Articular chondrocyte of knee joint (primary cell): ENCODE measurements around the gene MICALL2. TPM values are rescaled to one million over a fixed set of nuclear protein-coding genes. Genes with fewer than 3 reads are reported as not detected.

Experiments
- total RNA-seq: library from RNA; depleted of rRNA; stranded (reverse); fragments of >200 nt; gene quantifications from 2 replicates; pipeline ENCODE4 v1.2.3, GENCODE V29; 2012

The MICALL2 gene
- total RNA-seq: 16.2 and 23.3 TPM in 2 replicates

DNA sequence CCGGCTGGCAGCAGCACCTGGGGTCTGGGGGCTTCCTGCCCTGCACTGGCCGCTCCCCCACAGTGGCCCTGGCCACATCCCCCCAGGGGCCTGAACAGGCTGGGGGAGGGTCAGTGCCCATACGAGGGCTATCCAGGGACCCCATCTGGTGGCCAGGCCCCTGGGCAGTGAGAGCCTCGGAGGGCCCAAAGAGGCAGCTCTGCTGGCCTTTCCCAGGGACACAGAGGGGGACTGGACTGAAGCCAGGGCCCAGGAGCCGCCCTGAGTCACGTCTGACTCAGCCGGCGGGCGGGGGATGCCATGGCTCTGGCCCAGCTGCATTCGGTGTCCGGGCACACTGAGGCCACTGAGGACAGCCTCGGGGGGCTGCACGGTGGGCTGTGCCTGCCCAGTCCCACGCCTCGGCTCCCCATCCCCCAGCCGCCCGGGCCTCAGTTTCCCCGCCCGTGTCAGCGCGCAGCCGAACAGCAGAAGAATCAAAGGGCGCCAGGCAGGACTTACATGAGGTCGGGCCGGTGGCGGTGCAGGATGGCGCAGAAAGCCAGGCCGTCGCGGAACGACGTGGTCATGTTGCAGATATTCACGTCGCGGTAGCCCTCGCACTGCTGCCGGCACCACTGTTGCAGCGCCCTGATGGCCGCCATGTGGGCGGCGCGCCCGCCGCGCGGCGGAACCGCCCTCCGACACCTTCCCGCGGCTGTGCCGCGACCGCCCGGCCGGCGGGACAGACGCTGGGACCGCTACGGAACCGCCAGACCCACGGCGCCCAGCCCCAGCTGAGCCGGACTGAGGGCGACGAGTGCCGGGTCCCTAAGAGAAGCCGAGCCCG, at the start of gene MICALL2:
Gene MICALL2 (minus strand): TSS at position 788 of the 829 bp plus-strand sequence. CDS start 144 bp downstream, at position 644.

DNA sequence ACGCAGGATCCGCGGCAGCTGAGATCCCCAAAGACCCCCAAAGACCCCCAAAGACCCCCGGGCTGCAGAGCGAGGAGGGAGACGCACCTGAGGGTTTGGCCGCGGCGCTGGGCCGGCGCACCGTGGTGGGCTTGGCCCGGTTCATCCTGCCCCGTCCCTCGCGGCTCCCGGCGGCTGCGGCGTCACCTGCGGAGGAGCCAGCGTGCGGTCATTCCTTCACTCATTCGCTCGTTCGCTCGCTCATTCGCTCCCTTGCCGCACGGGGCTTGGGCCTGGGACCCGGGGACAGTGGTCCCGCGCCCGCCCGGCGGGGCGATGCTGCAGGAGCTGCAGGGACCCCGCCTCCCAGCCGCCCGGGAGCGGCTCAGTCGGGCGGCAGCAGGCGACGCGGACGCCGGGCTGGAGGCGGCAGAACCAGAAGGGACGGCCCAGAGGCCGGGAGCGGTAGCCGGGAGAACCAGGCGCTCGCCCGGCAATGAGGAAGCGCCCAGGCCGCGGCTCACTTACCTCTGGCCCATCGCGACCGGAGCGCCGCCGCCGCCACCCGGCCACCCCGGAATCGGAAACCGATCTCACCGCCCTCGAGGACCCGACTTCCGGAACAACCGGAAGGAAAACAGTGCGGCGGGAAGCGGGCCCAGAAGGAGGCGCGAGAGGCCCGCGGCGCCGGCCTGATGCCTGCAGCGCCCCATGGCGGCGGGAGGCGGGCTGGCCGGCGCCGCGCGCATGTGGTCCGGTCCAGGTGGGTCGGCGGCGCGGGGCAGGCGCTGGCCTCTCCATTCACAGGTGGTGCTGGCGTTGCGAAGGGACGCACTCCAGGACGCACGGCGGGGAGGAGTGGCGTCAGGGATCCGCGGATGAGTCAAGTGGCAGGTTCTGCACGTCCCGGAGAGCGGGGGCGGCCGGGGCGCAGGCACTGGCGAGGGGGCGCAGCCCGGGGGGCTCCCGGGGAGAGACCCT, 44.8 kb upstream of the MICALL2 start, which contains the start of gene INTS1:
Gene INTS1 (minus strand): TSS at position 574 of the 960 bp plus-strand sequence. CDS start 429 bp downstream, at position 145.

Other genes with a start within 250 kb of the MICALL2 start
- not detected in 2 replicates for gene UNCX, start 226.6 kb downstream of the MICALL2 start, total RNA-seq
- 36.3 and 45.3 TPM in 2 replicates for gene INTS1, start 44.9 kb upstream of the MICALL2 start, total RNA-seq
- 13.2 and 14.9 TPM in 2 replicates for gene MAFK, start 71.2 kb upstream of the MICALL2 start, total RNA-seq
- gene TMEM184A, start 96.7 kb upstream of the MICALL2 start, total RNA-seq: under 0.01 and 0.26 TPM in 2 replicates
- 19.5 and 24.8 TPM in 2 replicates for gene PSMG3, start 110.6 kb upstream of the MICALL2 start, total RNA-seq
- 2.3 and 3.9 TPM in 2 replicates for gene ELFN1, start 210.8 kb upstream of the MICALL2 start, total RNA-seq